ENCODE data around the gene SLIT3.
"Not testable (repeated sequence)": the region's sequence is repeated elsewhere in the genome, so short reads cannot be mapped to it uniquely, and the experiment has no call there.

The SLIT3 gene

GRCh38 chr5:168654211-168654721 is 646.7 kb downstream of the SLIT3 start:
- peak; percentile 24 for DNase-seq

- DNase-seq = no peak
These were observed 647.3 kb downstream of the SLIT3 start for GRCh38 chr5:168653626-168654025.

- no peak for DNase-seq
These were observed 649.3 kb downstream of the SLIT3 start for GRCh38 chr5:168651648-168652047.

- DNase-seq = no peak
These were observed 651.6 kb downstream of the SLIT3 start for GRCh38 chr5:168649306-168649705.

- no peak for DNase-seq
These were observed 652.4 kb downstream of the SLIT3 start for GRCh38 chr5:168648576-168648975.

- no peak for DNase-seq
These were observed 652.9 kb downstream of the SLIT3 start for GRCh38 chr5:168648016-168648415.

GRCh38 chr5:168647083-168647482 is 653.9 kb downstream of the SLIT3 start:
- DNase-seq = no peak

- no peak for DNase-seq
These were observed 654.6 kb downstream of the SLIT3 start for GRCh38 chr5:168646335-168646734.

GRCh38 chr5:168645195-168645594 is 655.7 kb downstream of the SLIT3 start:
- no peak for DNase-seq

GRCh38 chr5:168642019-168642418 is 658.9 kb downstream of the SLIT3 start:
- no peak for DNase-seq

GRCh38 chr5:168638846-168639245 is 662.1 kb downstream of the SLIT3 start:
- not testable (repeated sequence) for DNase-seq

- no peak for DNase-seq
These were observed 663.1 kb downstream of the SLIT3 start for GRCh38 chr5:168637793-168638192.

GRCh38 chr5:168637281-168637680 is 663.7 kb downstream of the SLIT3 start:
- no peak for DNase-seq

- not testable (repeated sequence) for DNase-seq
These were observed 670.0 kb downstream of the SLIT3 start for GRCh38 chr5:168630958-168631357.

GRCh38 chr5:168624850-168625364 is 676.0 kb downstream of the SLIT3 start:
- no peak for DNase-seq

GRCh38 chr5:168620807-168621206 is 680.1 kb downstream of the SLIT3 start:
- no peak for DNase-seq

- DNase-seq = no peak
These were observed 686.3 kb downstream of the SLIT3 start for GRCh38 chr5:168614661-168615060.

- no peak for DNase-seq
These were observed 686.9 kb downstream of the SLIT3 start for GRCh38 chr5:168613996-168614395.

- DNase-seq = no peak
These were observed 687.5 kb downstream of the SLIT3 start for GRCh38 chr5:168613396-168613795.

- no peak for DNase-seq
These were observed 687.9 kb downstream of the SLIT3 start for GRCh38 chr5:168612996-168613395.

GRCh38 chr5:168612123-168612522 is 688.8 kb downstream of the SLIT3 start:
- DNase-seq = no peak

All from NCI-H2171 (cell line).